ENCODE measurements around the gene SCN2B. TPM values are rescaled to one million over a fixed set of nuclear protein-coding genes. Genes with fewer than 3 reads are reported as not detected.

The SCN2B gene
- total and polyA plus RNA-seq, 10 of the 15 experiments (the other 5 are each of a cell fraction or from before 2014, with no cell fraction given): 0.01 TPM; not detected in 9

GRCh38 chr11:118124929-118125535 lies 51.4 kb downstream of the SCN2B start:
- Histone ChIP-seq H3K9ac (ENCODE audit: control insufficient read depth, insufficient read depth, low read length) (no peak overlapping the region), H3K27ac (ENCODE audit: control insufficient read depth, insufficient read depth) (no peak overlapping the region), H3K79me2 (ENCODE audit: control insufficient read depth, insufficient read depth, low read length) (no peaks in the 10 kb centered on the region), H3K9me3 (replicated peaks; ENCODE audit: control insufficient read depth, insufficient read depth, low read length) (no peaks in the 10 kb centered on the region; the same call in 2 of the 3 replicates), H3K4me2 (ENCODE audit: control insufficient read depth, insufficient read depth) (no peak overlapping the region), H2AFZ (ENCODE audit: control insufficient read depth, low read depth, low read length) (no peak overlapping the region), H3K36me3 (ENCODE audit: control insufficient read depth in 2 of 2, insufficient read depth in 2 of 2, low read length in 1 of 2) (no peaks in the 10 kb centered on the region), H4K20me1 (ENCODE audit: control insufficient read depth, insufficient read depth) (no peaks in the 10 kb centered on the region), H3K4me3 (no peak overlapping the region), H3K27me3 (replicated peaks in 1 of 2; ENCODE audit: control insufficient read depth in 2 of 2, insufficient read depth in 2 of 2, low read length in 1 of 2) (no peaks in the 10 kb centered on the region), H3K4me1 (ENCODE audit: control insufficient read depth, insufficient read depth, low read length) (no peaks in the 10 kb centered on the region)
- no peak for FAIRE-seq
- ChIA-PET POLR2A (interaction anchor here (0.5 to 0.7 kb wide), 2 partner anchors 11 to 157 kb away, joined by 3 to 5 read pairs; no protein-coding TSS in a partner anchor), CTCF (interaction anchor here (1.0 to 2.0 kb wide), 2 partner anchors 18 to 72 kb away, joined by 4 to 5 read pairs; no protein-coding TSS in a partner anchor), RAD21 (ENCODE audit: unreplicated experiment) (interaction anchor here (1.0 kb wide), 1 partner anchor 14 kb away, joined by 3 read pairs; no protein-coding TSS in a partner anchor), SMC1A (ENCODE audit: uncharacterized antibody, unreplicated experiment) (interaction anchor here (1.4 kb wide), 1 partner anchor 210 kb away, joined by 3 read pairs; no protein-coding TSS in a partner anchor)
- ATAC-seq: no peak
- intact Hi-C loops (cut with micrococcal nuclease; ENCODE audit: unreplicated experiment) (no loop called here), in situ Hi-C loops (cut with MboI) (no loop called here)
- DNase-seq (ENCODE audit: low read depth, low spot score): no peak
- 34% methylated on average over 8 of the region's 8 CpGs for WGBS (ENCODE audit: insufficient coverage, insufficient replicate concordance, low lambda C conversion rate, missing lambda C conversion rate)
- TF ChIP-seq NFYA (IDR thresholded peaks at IDR 0.05; ENCODE audit: borderline replicate concordance, low read depth, low read length) (no peak), POU2F2 (IDR thresholded peaks at IDR 0.05; ENCODE audit: borderline replicate concordance, low read depth, low read length) (no peak), TCF7 (IDR thresholded peaks at IDR 0.05; ENCODE audit: borderline replicate concordance) (no peak)
- BruUV-seq (replicated peaks): no TSS peak

GRCh38 chr11:118120793-118121192 lies 55.6 kb downstream of the SCN2B start:
- WGBS (ENCODE audit: insufficient coverage, insufficient replicate concordance, low lambda C conversion rate, missing lambda C conversion rate): 63% methylated on average over 1 of the region's 1 CpG
- ChIA-PET RAD21 (ENCODE audit: unreplicated experiment) (interaction anchor here (0.8 kb wide), 1 partner anchor 23 kb away, joined by 3 read pairs; no protein-coding TSS in a partner anchor), SMC1A (ENCODE audit: uncharacterized antibody, unreplicated experiment) (no interaction called here), CTCF (interaction anchor here (2.1 kb wide), 1 partner anchor 51 kb away, joined by 7 read pairs; no protein-coding TSS in a partner anchor), POLR2A (no interaction called here)
- no peaks in the 10 kb centered on the region for H3K36me3 ChIP-seq (ENCODE audit: control insufficient read depth in 2 of 2, insufficient read depth in 2 of 2, low read length in 1 of 2)
- H3K4me3 ChIP-seq: no peak overlapping the region
- ATAC-seq (no peak), DNase-seq (ENCODE audit: low read depth, low spot score) (no peak), FAIRE-seq (no peak)
- no peaks in the 10 kb centered on the region; the same call in 1 of the 2 replicates for H3K4me1 ChIP-seq (ENCODE audit: control insufficient read depth, insufficient read depth, low read length)
- no TSS peak for BruUV-seq (replicated peaks)
- in situ Hi-C loops (cut with MboI) (no loop called here), intact Hi-C loops (cut with micrococcal nuclease; ENCODE audit: unreplicated experiment) (no loop called here)
- no peaks in the 10 kb centered on the region for H4K20me1 ChIP-seq (ENCODE audit: control insufficient read depth, insufficient read depth)
- no peak overlapping the region for H3K9ac ChIP-seq (ENCODE audit: control insufficient read depth, insufficient read depth, low read length)
- no peaks in the 10 kb centered on the region; the same call in 2 of the 3 replicates for H3K9me3 ChIP-seq (replicated peaks; ENCODE audit: control insufficient read depth, insufficient read depth, low read length)
- no peaks in the 10 kb centered on the region for H3K79me2 ChIP-seq (ENCODE audit: control insufficient read depth, insufficient read depth, low read length)
- no peaks in the 10 kb centered on the region; a peak in 1 of 4 replicates for H3K27me3 ChIP-seq (replicated peaks in 1 of 2; ENCODE audit: control insufficient read depth in 2 of 2, insufficient read depth in 2 of 2, low read length in 1 of 2)
- no peak for TF ChIP-seq EED (IDR thresholded peaks at IDR 0.05; ENCODE audit: low read depth)
- H3K4me2 ChIP-seq (ENCODE audit: control insufficient read depth, insufficient read depth): no peak overlapping the region
- no peak overlapping the region for H2AFZ ChIP-seq (ENCODE audit: control insufficient read depth, low read depth, low read length)
- H3K27ac ChIP-seq (ENCODE audit: control insufficient read depth, insufficient read depth): no peak overlapping the region
